Esophagus squamous epithelium (tissue), 4 donors: ENCODE results near the gene CIB4.

ENCODE experiments used
- POLR2A ChIP-seq, 4 donors: fragments of 450-650 bp; IDR thresholded peaks; one replicate each; pipeline ENCODE4 v1.6.1; 2017; ENCODE audit warnings: antibody characterized with exemption in 4 of 4, mild to moderate bottlenecking in 4 of 4, moderate library complexity in 3 of 4
- TF ChIP-seq, protein P1 (sequence below), 6 experiments: fragments of 450-650 bp in 4 of 6; fragments of 200-600 bp in 2 of 6; sonication (generic) in 2 of 6; IDR thresholded peaks; one replicate each; pipeline ENCODE4 v1.5.1; 2016 to 2019; ENCODE audit warnings: antibody characterized with exemption in 6 of 6, mild to moderate bottlenecking in 4 of 6, moderate library complexity in 4 of 6

- TF ChIP-seq, protein P1, sequence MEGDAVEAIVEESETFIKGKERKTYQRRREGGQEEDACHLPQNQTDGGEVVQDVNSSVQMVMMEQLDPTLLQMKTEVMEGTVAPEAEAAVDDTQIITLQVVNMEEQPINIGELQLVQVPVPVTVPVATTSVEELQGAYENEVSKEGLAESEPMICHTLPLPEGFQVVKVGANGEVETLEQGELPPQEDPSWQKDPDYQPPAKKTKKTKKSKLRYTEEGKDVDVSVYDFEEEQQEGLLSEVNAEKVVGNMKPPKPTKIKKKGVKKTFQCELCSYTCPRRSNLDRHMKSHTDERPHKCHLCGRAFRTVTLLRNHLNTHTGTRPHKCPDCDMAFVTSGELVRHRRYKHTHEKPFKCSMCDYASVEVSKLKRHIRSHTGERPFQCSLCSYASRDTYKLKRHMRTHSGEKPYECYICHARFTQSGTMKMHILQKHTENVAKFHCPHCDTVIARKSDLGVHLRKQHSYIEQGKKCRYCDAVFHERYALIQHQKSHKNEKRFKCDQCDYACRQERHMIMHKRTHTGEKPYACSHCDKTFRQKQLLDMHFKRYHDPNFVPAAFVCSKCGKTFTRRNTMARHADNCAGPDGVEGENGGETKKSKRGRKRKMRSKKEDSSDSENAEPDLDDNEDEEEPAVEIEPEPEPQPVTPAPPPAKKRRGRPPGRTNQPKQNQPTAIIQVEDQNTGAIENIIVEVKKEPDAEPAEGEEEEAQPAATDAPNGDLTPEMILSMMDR (IDR thresholded peaks at IDR 0.05) = no peak
- no peak for TF ChIP-seq POLR2A (IDR thresholded peaks at IDR 0.05)
Measured at GRCh38 chr2:26668041-26668440, 26.9 kb upstream of the CIB4 start.
